ENCODE measurements around the gene RPS13. TPM values are rescaled to one million over a fixed set of nuclear protein-coding genes. Genes with fewer than 3 reads are reported as not detected.

The RPS13 gene
- total and polyA plus RNA-seq, 9 of the 15 experiments (the other 6 are each of a cell fraction or from before 2014, with no cell fraction given): 1,267 to 3,714 (median 1,762) TPM

GRCh38 chr11:17026487-17027082 is 50.9 kb downstream of the RPS13 start:
- no TSS peak for BruUV-seq (replicated peaks)
- H4K20me1 ChIP-seq (replicated peaks; ENCODE audit: control insufficient read depth, insufficient read depth, low read length): no peaks in the 10 kb centered on the region
- H3K9me1 ChIP-seq (ENCODE audit: control insufficient read depth, insufficient read depth, low read length): no peaks in the 10 kb centered on the region
- ChIA-PET POLR2A (interaction anchor here (0.6 to 0.7 kb wide), 2 partner anchors 57 to 169 kb away, joined by 3 read pairs; no protein-coding TSS in a partner anchor), CTCF (ENCODE audit: low intra/inter-chr PET ratio) (no interaction called here)
- no peaks in the 10 kb centered on the region for H3K4me1 ChIP-seq (replicated peaks in 1 of 2; ENCODE audit: control insufficient read depth in 2 of 2, insufficient read depth in 2 of 2, low read length in 2 of 2)
- FAIRE-seq (no peak), ATAC-seq (no peak), DNase-seq (ENCODE audit: extremely low read depth in 1 of 4, low spot score in 3 of 4) (no peak)
- WGBS (ENCODE audit: insufficient coverage, low coverage, missing lambda C conversion rate): 0% methylated on average over 3 of the region's 3 CpGs
- intact Hi-C loops (cut with micrococcal nuclease) (no loop called here), in situ Hi-C loops (cut with MboI) (no loop called here)
- H3K36me3 ChIP-seq (ENCODE audit: control insufficient read depth, insufficient read depth, low read length): no peaks in the 10 kb centered on the region
- no peaks in the 10 kb centered on the region for H3K79me2 ChIP-seq (ENCODE audit: control insufficient read depth, insufficient read depth, low read length)
- H3K27ac ChIP-seq (ENCODE audit: extremely low read depth, low read depth, low read length): no peak overlapping the region
- no peak overlapping the region for H3K9ac ChIP-seq (ENCODE audit: insufficient read depth in 1 of 2, low read depth in 2 of 2, low read length in 2 of 2)
- H3K27me3 ChIP-seq (ENCODE audit: control insufficient read depth in 2 of 2, insufficient read depth in 2 of 2, low read length in 2 of 2): peaks cover 0 to 17% of the 10 kb centered on the region in 2 experiments; a peak in 3 of 5 replicates
- no peak overlapping the region for H3K4me3 ChIP-seq
- no peaks in the 10 kb centered on the region for H3K9me3 ChIP-seq (replicated peaks; ENCODE audit: control insufficient read depth, insufficient read depth, low read depth, low read length)
- no peak overlapping the region for H3K4me2 ChIP-seq (ENCODE audit: insufficient read depth, low read length)
- no peak overlapping the region for H2AFZ ChIP-seq (ENCODE audit: low read depth, low read length)
- TF ChIP-seq ATF6 (CRISPR knock-in tag; IDR thresholded peaks at IDR 0.05): no peak
- TF ChIP-seq MAFG (tag; conservative IDR thresholded peaks at IDR 0.05): no peak
- TF ChIP-seq, protein P1, sequence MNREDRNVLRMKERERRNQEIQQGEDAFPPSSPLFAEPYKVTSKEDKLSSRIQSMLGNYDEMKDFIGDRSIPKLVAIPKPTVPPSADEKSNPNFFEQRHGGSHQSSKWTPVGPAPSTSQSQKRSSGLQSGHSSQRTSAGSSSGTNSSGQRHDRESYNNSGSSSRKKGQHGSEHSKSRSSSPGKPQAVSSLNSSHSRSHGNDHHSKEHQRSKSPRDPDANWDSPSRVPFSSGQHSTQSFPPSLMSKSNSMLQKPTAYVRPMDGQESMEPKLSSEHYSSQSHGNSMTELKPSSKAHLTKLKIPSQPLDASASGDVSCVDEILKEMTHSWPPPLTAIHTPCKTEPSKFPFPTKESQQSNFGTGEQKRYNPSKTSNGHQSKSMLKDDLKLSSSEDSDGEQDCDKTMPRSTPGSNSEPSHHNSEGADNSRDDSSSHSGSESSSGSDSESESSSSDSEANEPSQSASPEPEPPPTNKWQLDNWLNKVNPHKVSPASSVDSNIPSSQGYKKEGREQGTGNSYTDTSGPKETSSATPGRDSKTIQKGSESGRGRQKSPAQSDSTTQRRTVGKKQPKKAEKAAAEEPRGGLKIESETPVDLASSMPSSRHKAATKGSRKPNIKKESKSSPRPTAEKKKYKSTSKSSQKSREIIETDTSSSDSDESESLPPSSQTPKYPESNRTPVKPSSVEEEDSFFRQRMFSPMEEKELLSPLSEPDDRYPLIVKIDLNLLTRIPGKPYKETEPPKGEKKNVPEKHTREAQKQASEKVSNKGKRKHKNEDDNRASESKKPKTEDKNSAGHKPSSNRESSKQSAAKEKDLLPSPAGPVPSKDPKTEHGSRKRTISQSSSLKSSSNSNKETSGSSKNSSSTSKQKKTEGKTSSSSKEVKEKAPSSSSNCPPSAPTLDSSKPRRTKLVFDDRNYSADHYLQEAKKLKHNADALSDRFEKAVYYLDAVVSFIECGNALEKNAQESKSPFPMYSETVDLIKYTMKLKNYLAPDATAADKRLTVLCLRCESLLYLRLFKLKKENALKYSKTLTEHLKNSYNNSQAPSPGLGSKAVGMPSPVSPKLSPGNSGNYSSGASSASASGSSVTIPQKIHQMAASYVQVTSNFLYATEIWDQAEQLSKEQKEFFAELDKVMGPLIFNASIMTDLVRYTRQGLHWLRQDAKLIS (CRISPR knock-in tag; IDR thresholded peaks at IDR 0.05): no peak
- TF ChIP-seq ZKSCAN3 (CRISPR knock-in tag; IDR thresholded peaks at IDR 0.05): no peak
- TF ChIP-seq RBBP5 (IDR thresholded peaks at IDR 0.05; ENCODE audit: borderline replicate concordance, insufficient read depth, low read length, poor library complexity, severe bottlenecking): no peak
- no peak for TF ChIP-seq MIER1 (IDR thresholded peaks at IDR 0.05; ENCODE audit: low read depth)
- TF ChIP-seq POLR2AphosphoS2 (IDR thresholded peaks at IDR 0.05; ENCODE audit: low read length): no peak
- no peak for TF ChIP-seq CBX1 (IDR thresholded peaks at IDR 0.05; ENCODE audit: low read depth)
- no peak for TF ChIP-seq PML (IDR thresholded peaks at IDR 0.05; ENCODE audit: low read length)
- TF ChIP-seq MEIS2 (IDR thresholded peaks at IDR 0.05; ENCODE audit: partially characterized antibody): no peak
- no peak for TF ChIP-seq CBFB (CRISPR knock-in tag; IDR thresholded peaks at IDR 0.05)
